AML-193 (cell line): ENCODE results near the gene R3HCC1L.

Experiments
- DNase-seq, 2 experiments: peaks; one replicate each; lab custom pipeline; 2025; lab: John Stamatoyannopoulos, UW

Gene R3HCC1L

DNA sequence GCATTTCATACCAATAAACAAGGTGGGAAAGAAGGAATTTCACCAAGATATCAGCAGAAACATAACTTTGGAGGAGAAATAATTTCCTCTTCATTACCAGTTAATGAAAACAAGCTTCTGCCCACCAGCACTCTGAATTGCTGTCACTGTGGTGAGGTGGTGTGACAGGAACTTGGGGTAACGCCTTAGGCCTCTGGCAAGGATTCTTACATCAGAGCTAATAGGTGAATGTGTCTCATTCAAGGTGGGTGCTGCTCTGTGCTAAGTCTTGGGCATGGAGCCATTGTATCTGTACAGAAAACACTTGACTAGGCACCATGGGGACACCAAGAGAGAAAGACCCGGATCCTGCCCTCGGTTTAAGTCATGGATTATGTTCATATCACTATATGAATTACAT is 141.9 kb downstream of the R3HCC1L start:
- DNase-seq, result no peak

GRCh38 chr10:98285416-98285815 is 151.0 kb downstream of the R3HCC1L start:
- DNase-seq, result no peak

DNA sequence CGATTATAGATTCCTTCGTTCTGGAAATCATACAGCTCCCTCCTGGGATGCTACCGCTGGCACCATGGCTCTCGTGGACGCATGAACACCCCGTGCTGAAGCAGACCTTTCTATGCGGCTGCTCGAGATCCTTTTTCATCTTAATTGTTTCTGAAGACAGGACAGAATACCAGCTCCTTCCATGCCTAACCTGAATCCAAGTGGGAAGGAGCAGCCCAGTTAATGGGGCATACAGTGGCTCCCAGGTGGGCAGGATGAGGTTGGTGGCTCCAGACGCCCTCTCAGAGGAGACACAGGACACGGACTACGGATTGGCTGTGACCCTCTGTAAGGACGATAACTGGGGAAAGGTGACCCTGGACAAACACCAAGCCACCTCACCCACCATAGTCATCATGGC is 152.0 kb downstream of the R3HCC1L start:
- no peak for DNase-seq

DNA sequence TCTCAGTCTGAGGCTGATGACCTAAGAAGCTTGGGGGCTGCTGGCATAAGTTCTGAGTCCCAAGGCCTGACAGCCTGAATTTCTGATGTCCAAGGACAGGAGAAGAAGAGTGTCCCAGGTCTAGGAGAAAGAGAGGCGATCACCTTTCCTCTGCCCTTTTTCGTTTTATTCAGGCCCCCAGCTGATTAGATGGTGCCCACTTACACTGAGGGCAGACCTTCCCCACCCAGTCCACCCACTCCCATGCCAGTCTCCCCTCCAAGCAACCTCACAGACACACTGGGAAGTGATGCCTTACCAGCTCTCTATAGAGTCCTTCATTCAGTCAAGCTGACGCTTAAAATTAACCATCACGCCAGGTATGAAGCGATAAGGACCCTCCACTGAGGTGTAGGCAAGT is 152.9 kb downstream of the R3HCC1L start:
- DNase-seq, result no peak

GRCh38 chr10:98289802-98290209 is 155.3 kb downstream of the R3HCC1L start:
- DNase-seq, result no peak

DNA sequence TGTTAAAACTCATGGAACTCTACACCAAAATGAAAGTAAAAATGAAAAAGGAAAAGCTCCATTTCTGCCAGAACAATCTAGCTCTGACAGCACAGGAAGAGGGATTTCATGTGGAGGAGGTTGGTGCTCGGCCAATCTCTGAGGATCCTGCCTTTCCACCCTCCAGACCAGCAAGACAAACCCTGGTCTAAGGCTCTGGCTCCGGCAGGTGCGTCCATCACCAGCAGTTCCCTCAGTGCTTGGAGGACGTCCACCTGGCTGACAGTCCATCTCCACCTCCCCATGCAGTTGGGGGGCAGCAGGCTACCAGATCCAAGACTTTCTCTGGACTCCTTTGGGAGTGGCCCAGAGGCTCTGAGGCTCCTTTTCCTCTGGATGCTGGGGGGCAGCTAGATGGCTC is 158.5 kb downstream of the R3HCC1L start:
- no peak for DNase-seq

DNA sequence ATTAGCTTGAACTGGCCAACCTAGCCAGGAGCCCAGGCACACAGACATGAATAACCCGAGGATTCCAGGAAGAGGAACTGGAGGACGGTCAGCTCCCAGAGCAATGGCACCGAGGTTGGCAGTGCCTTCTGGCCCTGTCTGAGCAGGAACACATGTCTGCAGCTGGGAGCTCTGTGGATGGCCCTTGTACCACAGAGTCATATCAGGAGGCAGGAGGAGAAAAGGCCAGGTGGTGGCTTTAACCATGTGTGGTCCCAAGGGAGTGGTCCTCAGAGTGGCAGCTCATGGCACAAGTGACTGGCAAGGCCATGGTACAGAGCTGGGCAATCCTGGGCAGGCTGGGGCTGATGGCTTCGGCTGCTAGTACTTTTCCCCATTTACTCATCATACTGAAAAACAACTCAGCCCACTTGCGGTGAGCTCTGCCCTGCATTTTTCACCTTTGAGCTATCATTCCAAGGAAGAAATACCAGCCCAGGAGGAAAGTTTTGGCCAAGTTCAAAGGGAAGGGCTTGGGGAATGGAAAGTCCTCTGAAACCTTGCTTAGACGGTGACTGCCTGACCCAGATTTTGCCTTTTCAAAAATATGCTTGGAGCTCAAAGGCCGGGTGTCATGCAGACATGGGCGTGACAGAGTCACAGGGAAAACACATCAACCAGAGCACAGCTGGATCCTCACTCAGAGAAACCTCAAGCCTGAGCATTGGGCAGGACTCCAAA is 159.3 kb downstream of the R3HCC1L start:
- DNase-seq, result no peak

- no peak for DNase-seq
These were observed 159.8 kb downstream of the R3HCC1L start for GRCh38 chr10:98294270-98294627.
